ENCODE data around the gene ENAH. TPM values are rescaled to one million over a fixed set of nuclear protein-coding genes. Genes with fewer than 3 reads are reported as not detected.

ENAH gene
- total and polyA plus RNA-seq, 8 donors = 8.0 to 62.8 (median 31.9) TPM

- no peaks in the 10 kb centered on the region for H3K36me3 ChIP-seq
- H3K9me3 ChIP-seq = no peaks in the 10 kb centered on the region
- 71 to 73% methylated on average over 10 of the region's 10 CpGs for WGBS, 2 donors
- DNase-seq (peak in 1 of 6 donors; percentile 8), FAIRE-seq (no peak), ATAC-seq (no peak)
- TF ChIP-seq, protein P1, sequence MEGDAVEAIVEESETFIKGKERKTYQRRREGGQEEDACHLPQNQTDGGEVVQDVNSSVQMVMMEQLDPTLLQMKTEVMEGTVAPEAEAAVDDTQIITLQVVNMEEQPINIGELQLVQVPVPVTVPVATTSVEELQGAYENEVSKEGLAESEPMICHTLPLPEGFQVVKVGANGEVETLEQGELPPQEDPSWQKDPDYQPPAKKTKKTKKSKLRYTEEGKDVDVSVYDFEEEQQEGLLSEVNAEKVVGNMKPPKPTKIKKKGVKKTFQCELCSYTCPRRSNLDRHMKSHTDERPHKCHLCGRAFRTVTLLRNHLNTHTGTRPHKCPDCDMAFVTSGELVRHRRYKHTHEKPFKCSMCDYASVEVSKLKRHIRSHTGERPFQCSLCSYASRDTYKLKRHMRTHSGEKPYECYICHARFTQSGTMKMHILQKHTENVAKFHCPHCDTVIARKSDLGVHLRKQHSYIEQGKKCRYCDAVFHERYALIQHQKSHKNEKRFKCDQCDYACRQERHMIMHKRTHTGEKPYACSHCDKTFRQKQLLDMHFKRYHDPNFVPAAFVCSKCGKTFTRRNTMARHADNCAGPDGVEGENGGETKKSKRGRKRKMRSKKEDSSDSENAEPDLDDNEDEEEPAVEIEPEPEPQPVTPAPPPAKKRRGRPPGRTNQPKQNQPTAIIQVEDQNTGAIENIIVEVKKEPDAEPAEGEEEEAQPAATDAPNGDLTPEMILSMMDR (IDR thresholded peaks at IDR 0.05) = no peak
- peaks cover 0 to 4% (median 0%) of the 10 kb centered on the region in 3 donors for H3K4me1 ChIP-seq
- H3K4me3 ChIP-seq = no peak overlapping the region
- H3K27ac ChIP-seq = no peak overlapping the region
- H3K27me3 ChIP-seq = no peaks in the 10 kb centered on the region
- intact Hi-C loops (cut with DNase I) = no loop called here
These were observed 168.2 kb downstream of the ENAH start for GRCh38 chr1:225484657-225485214.

DNA sequence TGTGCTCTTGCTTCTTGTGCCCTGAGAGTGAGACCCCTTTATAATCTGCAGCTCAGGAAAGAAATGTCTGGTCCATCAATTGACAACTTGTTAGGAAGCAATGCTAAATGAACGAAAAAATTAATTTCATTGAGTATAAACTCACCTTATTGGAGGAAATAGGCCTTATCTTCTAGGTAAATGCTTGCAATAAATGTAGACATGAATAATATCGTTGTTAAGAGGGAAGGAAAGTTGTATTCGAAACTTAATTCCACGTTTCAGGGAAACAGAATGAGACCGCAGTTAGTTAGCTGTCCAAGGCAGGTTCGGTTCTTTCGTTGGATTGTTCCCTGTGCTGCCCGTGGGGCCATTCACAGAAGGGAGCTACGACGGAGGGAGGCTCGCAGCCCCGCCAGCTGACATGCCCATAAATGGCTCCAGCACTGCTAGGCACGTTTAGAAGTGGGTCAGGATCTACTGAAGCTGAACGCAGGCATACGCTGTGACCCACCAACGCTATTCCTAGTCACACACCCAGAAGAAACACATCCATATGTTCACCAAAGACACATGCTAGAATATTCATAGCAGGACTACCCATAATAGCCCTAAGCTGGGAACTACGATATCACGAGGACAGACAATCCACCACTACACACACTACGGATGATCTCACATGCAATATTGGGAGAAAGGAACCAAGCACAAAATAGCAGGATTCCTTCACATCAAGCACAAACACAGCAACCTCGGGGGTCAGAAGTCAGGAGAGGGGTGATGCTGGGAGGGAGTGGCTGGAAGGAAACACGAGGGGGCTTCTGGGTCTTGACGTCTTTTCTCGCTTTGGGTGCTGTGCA, 168.9 kb downstream of the ENAH start:
- ATAC-seq = no peak
- 75 to 76% methylated on average over 23 of the region's 23 CpGs for WGBS, 2 donors
- H3K36me3 ChIP-seq = no peaks in the 10 kb centered on the region
- no peak for FAIRE-seq
- peak in 1 of 6 donors; percentile 4 for DNase-seq
- TF ChIP-seq, protein P1 (IDR thresholded peaks at IDR 0.05) = no peak
- H3K9me3 ChIP-seq = no peaks in the 10 kb centered on the region
- intact Hi-C loops (cut with DNase I) = no loop called here
- no peaks in the 10 kb centered on the region for H3K27me3 ChIP-seq
- no peak overlapping the region for H3K4me3 ChIP-seq
- no peak overlapping the region for H3K27ac ChIP-seq
- H3K4me1 ChIP-seq = peaks cover 0 to 4% (median 0%) of the 10 kb centered on the region in 3 donors

DNA sequence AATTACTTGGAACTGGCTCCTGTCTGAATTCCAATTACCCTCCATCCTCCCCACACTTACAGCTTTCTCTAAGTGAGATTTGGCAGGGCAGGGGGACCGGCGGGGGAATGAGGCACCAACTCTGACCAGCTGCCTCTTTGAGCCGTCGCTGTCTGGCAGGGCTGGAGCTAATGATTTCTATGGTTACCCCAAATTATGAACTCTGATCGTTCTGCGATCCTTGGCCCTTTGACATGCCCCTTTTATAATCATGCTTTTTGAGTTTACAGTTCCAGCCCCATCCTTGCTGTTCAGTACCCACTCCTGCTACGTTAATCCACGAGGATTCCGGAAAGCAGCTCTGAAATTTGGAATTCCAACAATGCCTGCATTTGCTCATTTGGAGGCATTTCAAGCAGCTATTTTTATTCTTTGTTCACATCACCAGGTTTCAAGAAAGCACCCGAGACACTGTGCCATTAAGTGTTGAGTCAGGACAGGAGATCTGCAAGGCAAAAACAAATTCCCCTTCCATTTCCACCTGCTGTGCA, 170.4 kb downstream of the ENAH start:
- Histone ChIP-seq H3K27ac (no peak overlapping the region), H3K36me3 (no peaks in the 10 kb centered on the region), H3K4me1 (peaks cover 0 to 4% (median 0%) of the 10 kb centered on the region in 3 donors), H3K27me3 (no peaks in the 10 kb centered on the region), H3K4me3 (no peak overlapping the region), H3K9me3 (no peaks in the 10 kb centered on the region)
- TF ChIP-seq, protein P1 (IDR thresholded peaks at IDR 0.05) = no peak
- DNase-seq (peak in 1 of 6 donors; percentile 7), FAIRE-seq (no peak), ATAC-seq (no peak)
- intact Hi-C loops (cut with DNase I) = no loop called here
- WGBS, 2 donors = 69 to 75% methylated on average over 10 of the region's 10 CpGs

DNA sequence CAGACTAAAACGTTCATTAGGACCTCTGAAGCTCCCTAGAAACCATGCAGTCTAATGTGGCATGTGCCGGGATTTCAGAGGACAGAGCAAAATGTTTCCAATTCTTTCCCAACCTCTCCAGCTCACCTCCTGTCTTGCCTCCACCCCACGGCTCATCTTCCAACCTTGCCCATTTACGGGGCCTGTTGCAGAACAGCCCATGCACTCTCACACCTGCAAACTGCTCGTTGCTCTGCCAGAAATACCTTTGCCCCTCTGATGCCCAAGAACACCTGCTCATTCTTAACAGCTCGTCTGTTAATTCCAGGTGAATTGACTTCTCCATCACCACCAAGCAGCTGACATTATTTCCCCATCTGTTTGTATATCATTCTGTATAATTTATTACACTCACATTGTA, 171.2 kb downstream of the ENAH start:
- Histone ChIP-seq H3K4me1 (peaks cover 0 to 4% (median 0%) of the 10 kb centered on the region in 3 donors), H3K27ac (no peak overlapping the region), H3K9me3 (no peaks in the 10 kb centered on the region), H3K36me3 (no peaks in the 10 kb centered on the region), H3K27me3 (no peaks in the 10 kb centered on the region), H3K4me3 (no peak overlapping the region)
- 34 to 47% methylated on average over 6 of the region's 6 CpGs for WGBS, 2 donors
- intact Hi-C loops (cut with DNase I) = no loop called here
- FAIRE-seq = no peak
- peak in 1 of 6 donors; percentile 3 for DNase-seq
- ATAC-seq = no peak
- TF ChIP-seq, protein P1 (IDR thresholded peaks at IDR 0.05) = no peak

Measured in pancreas (tissue), 10 donors.